Neuronal stem cell (in vitro differentiated cells): ENCODE results near the gene SVIL.

Experiments used
- DNase-seq: peaks from one replicate; pipeline ENCODE4 v3.0.0-alpha.2; 2013; ENCODE audit warnings: low spot score
- H2AFZ ChIP-seq: one replicate; pipeline ENCODE4 v1.6.1; 2013; ENCODE audit warnings: mild to moderate bottlenecking, low read length, inconsistent platforms
- H2AK5ac ChIP-seq: 2 replicates; pipeline ENCODE4 v1.6.1; 2013; ENCODE audit warnings: low read depth, mild to moderate bottlenecking, inconsistent platforms, low read length, moderate library complexity, mixed read lengths
- H2BK120ac ChIP-seq: 2 replicates; pipeline ENCODE4 v1.6.1; 2013; ENCODE audit warnings: low read depth, mild to moderate bottlenecking, inconsistent platforms, low read length, moderate library complexity, mixed read lengths
- H2BK12ac ChIP-seq: one replicate; pipeline ENCODE4 v1.6.1; 2013; ENCODE audit warnings: low read length, inconsistent platforms
- H2BK15ac ChIP-seq: 2 replicates; pipeline ENCODE4 v1.6.1; 2013; ENCODE audit warnings: mild to moderate bottlenecking, low read length, inconsistent platforms, mixed read lengths
- H2BK5ac ChIP-seq: one replicate; pipeline ENCODE4 v1.6.1; 2013; ENCODE audit warnings: inconsistent platforms, mild to moderate bottlenecking, low read length, moderate library complexity
- H3K14ac ChIP-seq: one replicate; pipeline ENCODE4 v1.6.1; 2013; ENCODE audit warnings: low read length, inconsistent platforms
- H3K18ac ChIP-seq: 2 replicates; pipeline ENCODE4 v1.6.1; 2013; ENCODE audit warnings: low read length, inconsistent platforms
- H3K23ac ChIP-seq: 2 replicates; pipeline ENCODE4 v1.6.1; 2013; ENCODE audit warnings: low read depth, mild to moderate bottlenecking, mixed read lengths, low read length, inconsistent platforms; ENCODE audit not compliant: poor library complexity
- H3K27ac ChIP-seq: replicated peaks from 3 replicates; pipeline ENCODE4 v1.5.1; 2013; ENCODE audit warnings: low read length, inconsistent platforms
- H3K27me3 ChIP-seq, 3 experiments: 2 replicates each; pipeline ENCODE4 v1.6.1; 2013; ENCODE audit warnings: low read length in 3 of 3, mild to moderate bottlenecking in 2 of 3, inconsistent platforms in 1 of 3, low read depth in 1 of 3, mixed read lengths in 1 of 3, moderate library complexity in 1 of 3; ENCODE audit not compliant: control insufficient read depth in 3 of 3, insufficient read depth in 3 of 3
- H3K36me3 ChIP-seq, 2 donors: replicated peaks in 1 of 2; 2 replicates each; pipeline ENCODE4 v1.6.1; 2013; ENCODE audit warnings: low read length in 2 of 2; ENCODE audit not compliant: control insufficient read depth in 2 of 2, insufficient read depth in 2 of 2
- H3K4ac ChIP-seq: 2 replicates; pipeline ENCODE4 v1.6.1; 2013; ENCODE audit warnings: inconsistent platforms, mild to moderate bottlenecking, low read length, moderate library complexity
- H3K4me1 ChIP-seq, 2 donors: 1 replicate in 1 of 2; 2 replicates in 1 of 2; pipeline ENCODE4 v1.6.1; 2013; ENCODE audit warnings: low read length in 2 of 2, low read depth in 1 of 2; ENCODE audit not compliant: control insufficient read depth in 2 of 2, insufficient read depth in 1 of 2
- H3K4me2 ChIP-seq: one replicate; pipeline ENCODE4 v1.6.1; 2013; ENCODE audit warnings: mild to moderate bottlenecking, low read length, inconsistent platforms; ENCODE audit not compliant: insufficient read depth, poor library complexity, severe bottlenecking
- H3K4me3 ChIP-seq, 2 donors: 2 replicates each; pipeline ENCODE4 v1.5.1; 2013; ENCODE audit warnings: low read length in 2 of 2, mild to moderate bottlenecking in 2 of 2, inconsistent platforms in 1 of 2, moderate library complexity in 1 of 2
- H3K79me1 ChIP-seq: one replicate; pipeline ENCODE4 v1.6.1; 2013; ENCODE audit warnings: low read depth, mild to moderate bottlenecking, inconsistent platforms, low read length, moderate library complexity
- H3K9ac ChIP-seq: one replicate; pipeline ENCODE4 v1.6.1; 2013; ENCODE audit warnings: mild to moderate bottlenecking, low read depth, low read length, inconsistent platforms; ENCODE audit not compliant: poor library complexity
- H3K9me3 ChIP-seq, 2 donors: replicated peaks in 1 of 2; 2 replicates each; pipeline versions ENCODE3 to v1.6.1; 2013; ENCODE audit warnings: low read length in 2 of 2, mild to moderate bottlenecking in 2 of 2, inconsistent platforms in 1 of 2, low read depth in 1 of 2, mixed read lengths in 1 of 2, moderate library complexity in 1 of 2; ENCODE audit not compliant: control insufficient read depth in 2 of 2, insufficient read depth in 1 of 2
- H4K8ac ChIP-seq: one replicate; pipeline ENCODE4 v1.6.1; 2013; ENCODE audit warnings: low read depth, mild to moderate bottlenecking, inconsistent platforms, low read length, moderate library complexity
- H4K91ac ChIP-seq: one replicate; pipeline ENCODE4 v1.6.1; 2013; ENCODE audit warnings: low read length, low read depth, mild to moderate bottlenecking, inconsistent platforms; ENCODE audit not compliant: poor library complexity
- WGBS, 2 donors: extraction: QIAGEN DNeasy Blood & Tissue Kit; methylation state at CpG; one replicate each; pipeline ENCODE4 v1.1.7; 2013; ENCODE audit warnings: missing lambda C conversion rate in 2 of 2, mixed read lengths in 1 of 2; ENCODE audit not compliant: insufficient read length in 2 of 2, insufficient replicate concordance in 1 of 2; ENCODE audit errors: extremely low coverage in 2 of 2; 5-methylcytosine and 5-hydroxymethylcytosine counted together

Gene SVIL

GRCh38 chr10:29675984-29676383, 41.2 kb upstream of the SVIL start:
- H3K36me3 ChIP-seq = peaks cover 10 to 28% of the 10 kb centered on the region in 2 donors
- peaks cover 21 to 51% of the 10 kb centered on the region in 2 donors for H3K9me3 ChIP-seq
- peaks cover 2% of the 10 kb centered on the region for H3K79me1 ChIP-seq
- H4K8ac ChIP-seq = no peak overlapping the region
- H2BK5ac ChIP-seq = no peak overlapping the region
- no peak overlapping the region for H3K4ac ChIP-seq
- H3K27me3 ChIP-seq = no peaks in the 10 kb centered on the region
- no peak overlapping the region for H2AK5ac ChIP-seq
- no peak overlapping the region for H2AFZ ChIP-seq
- no CpG with 5 or more reads among the region's 1 CpG for WGBS, 2 donors
- H3K18ac ChIP-seq = no peak overlapping the region
- no peak overlapping the region for H3K14ac ChIP-seq
- no peak overlapping the region for H3K27ac ChIP-seq
- H2BK12ac ChIP-seq = no peak overlapping the region
- H3K9ac ChIP-seq = no peak overlapping the region
- no peak overlapping the region for H3K4me3 ChIP-seq
- no peak overlapping the region for H3K23ac ChIP-seq
- no peak overlapping the region for H4K91ac ChIP-seq
- H3K4me1 ChIP-seq = no peaks in the 10 kb centered on the region
- H2BK15ac ChIP-seq = no peak overlapping the region
- no peak overlapping the region for H3K4me2 ChIP-seq
- no peak for DNase-seq
- H2BK120ac ChIP-seq = no peak overlapping the region

- H2AFZ ChIP-seq = no peak overlapping the region
- H3K36me3 ChIP-seq = peaks cover 5 to 17% of the 10 kb centered on the region in 2 donors
- H2AK5ac ChIP-seq = no peak overlapping the region
- H4K91ac ChIP-seq = no peak overlapping the region
- H3K9me3 ChIP-seq = peaks cover 13 to 36% of the 10 kb centered on the region in 2 donors
- no peak overlapping the region for H2BK120ac ChIP-seq
- H3K4ac ChIP-seq = no peak overlapping the region
- H3K23ac ChIP-seq = no peak overlapping the region
- H3K4me3 ChIP-seq = no peak overlapping the region
- no CpG with 5 or more reads among the region's 2 CpGs for WGBS, 2 donors
- H4K8ac ChIP-seq = no peak overlapping the region
- H3K4me2 ChIP-seq = no peak overlapping the region
- DNase-seq = no peak
- H3K4me1 ChIP-seq = peaks cover 3 to 4% of the 10 kb centered on the region in 2 donors
- H2BK5ac ChIP-seq = no peak overlapping the region
- no peak overlapping the region for H3K14ac ChIP-seq
- H3K27me3 ChIP-seq = no peaks in the 10 kb centered on the region
- no peak overlapping the region for H2BK12ac ChIP-seq
- H2BK15ac ChIP-seq = no peak overlapping the region
- no peak overlapping the region for H3K27ac ChIP-seq
- H3K9ac ChIP-seq = no peak overlapping the region
- no peak overlapping the region for H3K18ac ChIP-seq
- no peaks in the 10 kb centered on the region for H3K79me1 ChIP-seq
Observed at GRCh38 chr10:29671968-29672367, 37.2 kb upstream of the SVIL start.

GRCh38 chr10:29671228-29671780, 36.5 kb upstream of the SVIL start:
- no peak overlapping the region for H2BK5ac ChIP-seq
- no CpG with 5 or more reads among the region's 7 CpGs for WGBS, 2 donors
- no peak overlapping the region for H2BK15ac ChIP-seq
- no peak overlapping the region for H2AFZ ChIP-seq
- no peak overlapping the region for H2AK5ac ChIP-seq
- H3K9ac ChIP-seq = no peak overlapping the region
- H3K23ac ChIP-seq = no peak overlapping the region
- no peak overlapping the region for H3K4me2 ChIP-seq
- no peak overlapping the region for H3K14ac ChIP-seq
- H3K4me1 ChIP-seq = peaks cover 3 to 4% of the 10 kb centered on the region in 2 donors
- H2BK12ac ChIP-seq = no peak overlapping the region
- no peaks in the 10 kb centered on the region for H3K27me3 ChIP-seq
- no peak overlapping the region for H3K18ac ChIP-seq
- H3K36me3 ChIP-seq = peaks cover 4 to 14% of the 10 kb centered on the region in 2 donors
- no peak overlapping the region for H4K8ac ChIP-seq
- H3K4ac ChIP-seq = no peak overlapping the region
- no peak overlapping the region for H3K4me3 ChIP-seq
- H4K91ac ChIP-seq = no peak overlapping the region
- no peak overlapping the region for H2BK120ac ChIP-seq
- no peak for DNase-seq
- H3K79me1 ChIP-seq = no peaks in the 10 kb centered on the region
- peaks cover 9 to 31% of the 10 kb centered on the region in 2 donors for H3K9me3 ChIP-seq
- no peak overlapping the region for H3K27ac ChIP-seq

GRCh38 chr10:29670761-29671160, 36.0 kb upstream of the SVIL start:
- H3K79me1 ChIP-seq = no peaks in the 10 kb centered on the region
- no peak overlapping the region for H4K91ac ChIP-seq
- no peak overlapping the region for H3K4me2 ChIP-seq
- H3K4ac ChIP-seq = no peak overlapping the region
- no peak overlapping the region for H2BK12ac ChIP-seq
- H2BK5ac ChIP-seq = no peak overlapping the region
- no CpG with 5 or more reads among the region's 4 CpGs for WGBS, 2 donors
- peaks cover 0 to 10% of the 10 kb centered on the region in 2 donors for H3K36me3 ChIP-seq
- H3K4me3 ChIP-seq = no peak overlapping the region
- peaks cover 3 to 4% of the 10 kb centered on the region in 2 donors for H3K4me1 ChIP-seq
- no peak overlapping the region for H3K27ac ChIP-seq
- peaks cover 6 to 26% of the 10 kb centered on the region in 2 donors for H3K9me3 ChIP-seq
- no peaks in the 10 kb centered on the region for H3K27me3 ChIP-seq
- H3K9ac ChIP-seq = no peak overlapping the region
- H4K8ac ChIP-seq = no peak overlapping the region
- no peak overlapping the region for H3K18ac ChIP-seq
- no peak overlapping the region for H2BK15ac ChIP-seq
- no peak for DNase-seq
- H2BK120ac ChIP-seq = no peak overlapping the region
- no peak overlapping the region for H2AFZ ChIP-seq
- no peak overlapping the region for H3K14ac ChIP-seq
- no peak overlapping the region for H2AK5ac ChIP-seq
- no peak overlapping the region for H3K23ac ChIP-seq
